ENCODE data around the gene RAPGEF6.

GRCh38 chr5:131633830-131634229 lies 1.2 kb downstream of the RAPGEF6 start:
- no peak for TF ChIP-seq CTCF (conservative IDR thresholded peaks at IDR 0.05; ENCODE audit: low read depth in 2 of 2)
- TF ChIP-seq POLR2AphosphoS5 (IDR thresholded peaks at IDR 0.05; ENCODE audit: low read depth) = no peak

Measured in GM23338 (cell line).